SU-DHL-6 (cell line): ENCODE measurements around the gene ITPR3.

Experiments used
- H2AFZ ChIP-seq: fragments of 200-600 bp; sonication (generic); 2 replicates; pipeline ENCODE4 v1.6.1; 2014; ENCODE audit warnings: low read depth, mild to moderate bottlenecking, moderate library complexity, mixed read lengths, antibody characterized with exemption, low read length; ENCODE audit not compliant: severe bottlenecking
- H3F3A ChIP-seq: fragments of 200-600 bp; shearing (Covaris generic); 2 replicates; pipeline ENCODE4 v1.6.0; 2016; ENCODE audit warnings: antibody characterized with exemption, mild to moderate bottlenecking; ENCODE audit not compliant: insufficient read depth
- H3K27ac ChIP-seq: fragments of 200-600 bp; sonication (generic); 2 replicates; pipeline ENCODE4 v1.5.1; 2016; ENCODE audit warnings: low read depth, mild to moderate bottlenecking, low read length, moderate library complexity, mixed read lengths
- H3K27me3 ChIP-seq: fragments of 200-600 bp; sonication (generic), shearing (Covaris generic); 2 replicates; pipeline ENCODE4 v1.6.0; 2014; ENCODE audit warnings: mild to moderate bottlenecking, low read length
- H3K36me3 ChIP-seq: fragments of 200-600 bp; sonication (generic); 2 replicates; pipeline ENCODE4 v1.6.1; 2014; ENCODE audit warnings: mild to moderate bottlenecking, low read length, mixed read lengths
- H3K4me2 ChIP-seq: fragments of 300-600, 200-600 bp; shearing (Covaris generic), sonication (generic); 2 replicates; pipeline ENCODE4 v1.6.0; 2014; ENCODE audit warnings: low read length, low read depth, mild to moderate bottlenecking; ENCODE audit not compliant: poor library complexity, severe bottlenecking
- H3K4me3 ChIP-seq: fragments of 200-600 bp; sonication (generic); 2 replicates; pipeline ENCODE4 v1.5.1; 2014; ENCODE audit warnings: antibody characterized with exemption, low read length, mild to moderate bottlenecking, mixed read lengths; ENCODE audit not compliant: insufficient read depth, poor library complexity, severe bottlenecking
- H3K79me2 ChIP-seq: fragments of 200-600 bp; sonication (generic); 2 replicates; pipeline ENCODE4 v1.6.1; 2014; ENCODE audit warnings: mild to moderate bottlenecking, low read length, moderate library complexity; ENCODE audit not compliant: insufficient read depth
- H3K9ac ChIP-seq: fragments of 200-600 bp; sonication (generic); 2 replicates; pipeline ENCODE4 v1.7.0; 2014; ENCODE audit warnings: mild to moderate bottlenecking, low read length
- H3K9me2 ChIP-seq: fragments of 200-600 bp; sonication (generic); replicated peaks from 2 replicates; pipeline ENCODE4 v1.6.1; 2014; ENCODE audit warnings: low read length; ENCODE audit not compliant: insufficient read depth
- H3K9me3 ChIP-seq: fragments of 200-600 bp; sonication (generic); 2 replicates; pipeline ENCODE4 v1.6.1; 2014; ENCODE audit warnings: low read length, mixed read lengths; ENCODE audit not compliant: insufficient read depth
- H4K20me1 ChIP-seq: fragments of 200-600 bp; sonication (generic); 2 replicates; pipeline ENCODE4 v1.6.1; 2014; ENCODE audit warnings: low read depth, mild to moderate bottlenecking, antibody characterized with exemption, low read length, moderate library complexity, mixed read lengths
- EZH2phosphoT487 ChIP-seq: fragments of 200-600 bp; sonication (generic), shearing (Covaris generic); conservative IDR thresholded peaks from 2 replicates; pipeline ENCODE4 v1.6.1; 2018; ENCODE audit warnings: mild to moderate bottlenecking, antibody characterized with exemption, low read length, moderate library complexity, mixed read lengths
- TF ChIP-seq, protein P1 (sequence below): fragments of 200-600 bp; sonication (generic); IDR thresholded peaks from one replicate; pipeline ENCODE4 v1.5.1; 2017; ENCODE audit warnings: antibody characterized with exemption, mild to moderate bottlenecking, low read length, moderate library complexity; ENCODE audit not compliant: insufficient read depth, poor library complexity, severe bottlenecking

Gene ITPR3

DNA sequence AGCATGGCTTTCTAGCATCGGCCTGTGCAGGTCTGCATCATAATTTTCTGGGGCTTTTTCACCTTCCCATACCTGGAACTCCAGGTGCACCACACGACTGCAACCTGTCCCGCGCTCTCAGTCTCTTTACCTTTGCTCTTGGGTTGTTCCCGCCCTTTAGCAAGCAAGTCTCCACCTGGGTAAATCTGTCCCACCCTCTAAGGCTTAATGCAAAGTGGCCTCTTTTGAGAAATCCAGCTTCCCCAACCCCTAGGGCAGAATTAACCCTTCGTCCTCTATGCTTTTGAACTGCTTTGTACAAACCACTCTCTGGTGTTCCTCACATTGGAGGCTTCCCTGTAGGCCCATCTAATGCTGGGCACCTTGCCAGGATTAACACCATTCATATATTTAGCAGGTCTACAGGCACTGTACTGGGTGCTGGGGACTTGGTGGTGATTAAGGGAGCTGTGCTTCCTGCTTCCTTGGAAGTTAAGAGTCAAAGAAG is 2.8 kb downstream of the ITPR3 start:
- peaks cover 23% of the 10 kb centered on the region for H3F3A ChIP-seq
- no peaks in the 10 kb centered on the region for H3K9me2 ChIP-seq
- H3K9ac ChIP-seq: no peak overlapping the region
- no peak overlapping the region for H3K27ac ChIP-seq
- no peaks in the 10 kb centered on the region for H3K27me3 ChIP-seq
- H4K20me1 ChIP-seq: peaks cover 26% of the 10 kb centered on the region; the same call in 1 of the 2 replicates
- no peak for TF ChIP-seq EZH2phosphoT487
- TF ChIP-seq, protein P1, sequence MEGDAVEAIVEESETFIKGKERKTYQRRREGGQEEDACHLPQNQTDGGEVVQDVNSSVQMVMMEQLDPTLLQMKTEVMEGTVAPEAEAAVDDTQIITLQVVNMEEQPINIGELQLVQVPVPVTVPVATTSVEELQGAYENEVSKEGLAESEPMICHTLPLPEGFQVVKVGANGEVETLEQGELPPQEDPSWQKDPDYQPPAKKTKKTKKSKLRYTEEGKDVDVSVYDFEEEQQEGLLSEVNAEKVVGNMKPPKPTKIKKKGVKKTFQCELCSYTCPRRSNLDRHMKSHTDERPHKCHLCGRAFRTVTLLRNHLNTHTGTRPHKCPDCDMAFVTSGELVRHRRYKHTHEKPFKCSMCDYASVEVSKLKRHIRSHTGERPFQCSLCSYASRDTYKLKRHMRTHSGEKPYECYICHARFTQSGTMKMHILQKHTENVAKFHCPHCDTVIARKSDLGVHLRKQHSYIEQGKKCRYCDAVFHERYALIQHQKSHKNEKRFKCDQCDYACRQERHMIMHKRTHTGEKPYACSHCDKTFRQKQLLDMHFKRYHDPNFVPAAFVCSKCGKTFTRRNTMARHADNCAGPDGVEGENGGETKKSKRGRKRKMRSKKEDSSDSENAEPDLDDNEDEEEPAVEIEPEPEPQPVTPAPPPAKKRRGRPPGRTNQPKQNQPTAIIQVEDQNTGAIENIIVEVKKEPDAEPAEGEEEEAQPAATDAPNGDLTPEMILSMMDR: no peak
- H3K4me3 ChIP-seq: no peak overlapping the region
- peaks cover 57% of the 10 kb centered on the region for H3K79me2 ChIP-seq
- no peaks in the 10 kb centered on the region for H3K9me3 ChIP-seq
- H3K4me2 ChIP-seq: no peak overlapping the region
- H2AFZ ChIP-seq: no peak overlapping the region
- no peaks in the 10 kb centered on the region; the same call in 1 of the 2 replicates for H3K36me3 ChIP-seq

DNA sequence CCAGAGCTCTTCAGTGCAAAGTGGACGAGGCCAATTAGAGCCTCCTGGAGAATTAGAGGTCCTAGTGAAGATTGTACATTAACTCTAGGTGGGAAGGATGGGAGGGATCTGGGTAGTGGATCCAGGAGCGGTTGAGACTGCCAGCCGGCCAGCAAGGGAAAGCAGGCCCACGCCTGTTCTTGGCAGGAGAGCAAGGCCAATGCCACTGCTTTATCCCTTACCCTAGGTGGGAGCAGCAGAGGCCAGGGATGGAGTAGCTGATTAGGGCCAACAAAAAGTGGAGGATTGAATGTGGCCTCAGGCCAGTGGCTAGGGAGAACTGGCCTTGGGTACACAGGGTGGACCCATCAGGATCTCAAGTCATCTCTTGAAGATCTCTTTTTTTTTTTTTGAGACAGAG is 3.7 kb downstream of the ITPR3 start:
- Histone ChIP-seq H3K9me2 (no peaks in the 10 kb centered on the region), H3F3A (peaks cover 22% of the 10 kb centered on the region), H3K4me3 (no peak overlapping the region), H3K79me2 (peaks cover 61% of the 10 kb centered on the region), H4K20me1 (peaks cover 26% of the 10 kb centered on the region; the same call in 1 of the 2 replicates), H3K36me3 (no peaks in the 10 kb centered on the region; the same call in 1 of the 2 replicates), H3K4me2 (no peak overlapping the region), H3K27me3 (no peaks in the 10 kb centered on the region), H3K9me3 (no peaks in the 10 kb centered on the region), H2AFZ (no peak overlapping the region), H3K9ac (no peak overlapping the region), H3K27ac (no peak overlapping the region)
- TF ChIP-seq EZH2phosphoT487: no peak
- TF ChIP-seq, protein P1: no peak

DNA sequence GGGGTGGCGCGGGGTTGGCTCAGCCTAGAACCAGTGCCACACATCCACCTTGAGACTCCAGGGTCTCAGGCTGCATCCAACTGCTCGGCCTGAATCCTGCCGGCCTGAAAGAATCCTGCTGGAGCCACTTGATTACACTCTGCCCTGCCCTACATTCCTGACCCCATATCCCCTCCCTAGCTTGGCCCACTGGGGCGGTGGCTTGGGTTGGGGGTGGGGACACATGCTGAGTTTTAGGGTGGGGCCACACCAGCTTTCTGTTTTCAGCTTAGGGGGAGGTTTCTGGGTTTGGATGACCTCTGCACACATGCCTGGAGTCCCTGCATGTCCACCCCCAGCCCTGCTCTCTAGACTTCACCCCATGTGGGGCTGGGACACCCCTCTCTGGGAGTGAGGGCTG is 6.8 kb downstream of the ITPR3 start:
- Histone ChIP-seq H3K27me3 (no peaks in the 10 kb centered on the region), H3K79me2 (peaks cover 65% of the 10 kb centered on the region), H3K9me3 (no peaks in the 10 kb centered on the region), H3K9ac (peak overlapping the region; percentile 38), H3K4me3 (no peak overlapping the region), H3K9me2 (no peaks in the 10 kb centered on the region), H3F3A (peaks cover 22% of the 10 kb centered on the region), H2AFZ (no peak overlapping the region), H4K20me1 (peaks cover 20% of the 10 kb centered on the region; the same call in 1 of the 2 replicates), H3K4me2 (peak overlapping the region; percentile 56), H3K27ac (peak overlapping the region; percentile 79), H3K36me3 (no peaks in the 10 kb centered on the region; the same call in 1 of the 2 replicates)
- TF ChIP-seq EZH2phosphoT487: no peak
- TF ChIP-seq, protein P1: no peak
